Stomach smooth muscle (tissue), 2 donors: Measurements from ENCODE around the gene CRIP3.

ENCODE experiments used
- H3K27ac ChIP-seq: one replicate; pipeline ENCODE4 v1.7.0; 2013; ENCODE audit warnings: mild to moderate bottlenecking, low read length, inconsistent platforms
- H3K27me3 ChIP-seq, 2 donors: one replicate each; pipeline ENCODE4 v1.7.0; 2013; ENCODE audit warnings: low read length in 2 of 2; ENCODE audit not compliant: insufficient read depth in 2 of 2, control insufficient read depth in 1 of 2
- H3K36me3 ChIP-seq, 2 donors: one replicate each; pipeline ENCODE4 v1.7.0; 2013; ENCODE audit warnings: low read length in 2 of 2; ENCODE audit not compliant: control insufficient read depth in 2 of 2, insufficient read depth in 2 of 2
- H3K4me1 ChIP-seq: one replicate; pipeline ENCODE4 v1.7.0; 2013; ENCODE audit warnings: low read length; ENCODE audit not compliant: control insufficient read depth, insufficient read depth
- H3K4me3 ChIP-seq, 2 donors: one replicate each; pipeline ENCODE4 v1.7.0; 2013; ENCODE audit warnings: low read length in 2 of 2
- H3K9ac ChIP-seq, 2 donors: one replicate each; pipeline ENCODE4 v1.7.0; 2013; ENCODE audit warnings: low read length in 2 of 2, mild to moderate bottlenecking in 1 of 2
- H3K9me3 ChIP-seq, 2 donors: one replicate each; pipeline ENCODE4 v1.7.0; 2013; ENCODE audit warnings: low read length in 2 of 2; ENCODE audit not compliant: control insufficient read depth in 2 of 2
- donor health status: healthy.
- donor health status: Pancreatic carcinoma.

CRIP3 gene

GRCh38 chr6:43273707-43274106 is 34.9 kb downstream of the CRIP3 start:
- Histone ChIP-seq H3K4me3 (no peak overlapping the region), H3K9me3 (no peaks in the 10 kb centered on the region), H3K4me1 (peaks cover 26% of the 10 kb centered on the region)

GRCh38 chr6:43271944-43272343 is 36.7 kb downstream of the CRIP3 start:
- peaks cover 38% of the 10 kb centered on the region for H3K4me1 ChIP-seq
- no peak overlapping the region for H3K27ac ChIP-seq
- H3K9me3 ChIP-seq, result no peaks in the 10 kb centered on the region
- no peak overlapping the region for H3K4me3 ChIP-seq
- no peaks in the 10 kb centered on the region for H3K36me3 ChIP-seq
- H3K9ac ChIP-seq, result no peak overlapping the region
- peaks cover 15 to 18% of the 10 kb centered on the region in 2 donors for H3K27me3 ChIP-seq

More at GRCh38 chr6:43273707-43274106, 34.9 kb downstream of the CRIP3 start:
- Histone ChIP-seq H3K27me3 (peaks cover 15 to 18% of the 10 kb centered on the region in 2 donors), H3K9ac (no peak overlapping the region), H3K36me3 (no peaks in the 10 kb centered on the region), H3K27ac (no peak overlapping the region)

- H3K27ac ChIP-seq, result no peak overlapping the region
- H3K4me1 ChIP-seq, result peaks cover 36% of the 10 kb centered on the region
- no peak overlapping the region for H3K4me3 ChIP-seq
- H3K27me3 ChIP-seq, result peaks cover 15 to 18% of the 10 kb centered on the region in 2 donors
- H3K9ac ChIP-seq, result no peak overlapping the region
- H3K36me3 ChIP-seq, result no peaks in the 10 kb centered on the region
- H3K9me3 ChIP-seq, result no peaks in the 10 kb centered on the region
Measured at GRCh38 chr6:43271103-43271815, 37.4 kb downstream of the CRIP3 start.

GRCh38 chr6:43269273-43270007 is 39.2 kb downstream of the CRIP3 start:
- H3K27ac ChIP-seq, result no peak overlapping the region

GRCh38 chr6:43268782-43269272 is 39.8 kb downstream of the CRIP3 start:
- Histone ChIP-seq H3K9ac (no peak overlapping the region), H3K27ac (no peak overlapping the region), H3K4me1 (peaks cover 26% of the 10 kb centered on the region), H3K4me3 (peak overlapping the region; percentile 52 to 69), H3K27me3 (peaks cover under 1 to 7% of the 10 kb centered on the region in 2 donors), H3K9me3 (no peaks in the 10 kb centered on the region), H3K36me3 (no peaks in the 10 kb centered on the region)

More at GRCh38 chr6:43269273-43270007, 39.2 kb downstream of the CRIP3 start:
- H3K9me3 ChIP-seq, result no peaks in the 10 kb centered on the region
- no peak overlapping the region for H3K9ac ChIP-seq
- H3K4me1 ChIP-seq, result peaks cover 26% of the 10 kb centered on the region
- no peaks in the 10 kb centered on the region for H3K36me3 ChIP-seq
- H3K27me3 ChIP-seq, result peaks cover 5 to 11% of the 10 kb centered on the region in 2 donors
- peak overlapping the region; percentile 52 to 69 for H3K4me3 ChIP-seq

- H3K9me3 ChIP-seq, result no peaks in the 10 kb centered on the region
- H3K27me3 ChIP-seq, result peaks cover 0 to 3% of the 10 kb centered on the region in 2 donors
- no peaks in the 10 kb centered on the region for H3K36me3 ChIP-seq
- H3K4me3 ChIP-seq, result no peak overlapping the region
- H3K9ac ChIP-seq, result peak overlapping the region in 1 of 2 donors; percentile 10
- H3K4me1 ChIP-seq, result peaks cover 26% of the 10 kb centered on the region
- peak overlapping the region; percentile 18 for H3K27ac ChIP-seq
Measured at GRCh38 chr6:43268355-43268700, 40.3 kb downstream of the CRIP3 start.

GRCh38 chr6:43267619-43268354 is 40.8 kb downstream of the CRIP3 start:
- Histone ChIP-seq H3K9ac (peak overlapping the region in 1 of 2 donors; percentile 10), H3K9me3 (no peaks in the 10 kb centered on the region), H3K4me3 (no peak overlapping the region), H3K36me3 (no peaks in the 10 kb centered on the region), H3K4me1 (peaks cover 26% of the 10 kb centered on the region), H3K27me3 (no peaks in the 10 kb centered on the region), H3K27ac (peak overlapping the region; percentile 18)

- Histone ChIP-seq H3K27ac (no peak overlapping the region), H3K36me3 (no peaks in the 10 kb centered on the region), H3K9ac (no peak overlapping the region)
Measured at GRCh38 chr6:43265564-43265963, 43.1 kb downstream of the CRIP3 start.

GRCh38 chr6:43264599-43265145 is 44.0 kb downstream of the CRIP3 start:
- peaks cover 21% of the 10 kb centered on the region for H3K4me1 ChIP-seq
- no peaks in the 10 kb centered on the region for H3K36me3 ChIP-seq
- H3K4me3 ChIP-seq, result no peak overlapping the region
- no peaks in the 10 kb centered on the region for H3K9me3 ChIP-seq
- H3K27me3 ChIP-seq, result no peaks in the 10 kb centered on the region
- no peak overlapping the region for H3K9ac ChIP-seq
- H3K27ac ChIP-seq, result no peak overlapping the region

More at GRCh38 chr6:43265564-43265963, 43.1 kb downstream of the CRIP3 start:
- Histone ChIP-seq H3K4me1 (peaks cover 26% of the 10 kb centered on the region), H3K27me3 (no peaks in the 10 kb centered on the region), H3K9me3 (no peaks in the 10 kb centered on the region), H3K4me3 (no peak overlapping the region)
